ENCODE results near the gene PADI2.

- TF ChIP-seq EZH2 (IDR thresholded peaks at IDR 0.05; ENCODE audit: low read length) (no peak), CTCF (optimal IDR thresholded peaks at IDR 0.05 in 1 of 3, IDR thresholded peaks at IDR 0.05 in 1 of 3, conservative IDR thresholded peaks at IDR 0.05 in 1 of 3; ENCODE audit: extremely low read depth in 1 of 3, insufficient read depth in 2 of 3, low read length in 3 of 3) (no peak)
Observed at GRCh38 chr1:17155257-17155920, 36.1 kb upstream of the PADI2 start.
